CD4-positive, alpha-beta T cell treated with Interleukin-10 for 1 hour (primary cell): Measurements from ENCODE around the gene CTNNBIP1.

Experiments used
- DNase-seq: peaks from one replicate; pipeline ENCODE4 v3.0.0-alpha.2; 2020

The CTNNBIP1 gene

DNA sequence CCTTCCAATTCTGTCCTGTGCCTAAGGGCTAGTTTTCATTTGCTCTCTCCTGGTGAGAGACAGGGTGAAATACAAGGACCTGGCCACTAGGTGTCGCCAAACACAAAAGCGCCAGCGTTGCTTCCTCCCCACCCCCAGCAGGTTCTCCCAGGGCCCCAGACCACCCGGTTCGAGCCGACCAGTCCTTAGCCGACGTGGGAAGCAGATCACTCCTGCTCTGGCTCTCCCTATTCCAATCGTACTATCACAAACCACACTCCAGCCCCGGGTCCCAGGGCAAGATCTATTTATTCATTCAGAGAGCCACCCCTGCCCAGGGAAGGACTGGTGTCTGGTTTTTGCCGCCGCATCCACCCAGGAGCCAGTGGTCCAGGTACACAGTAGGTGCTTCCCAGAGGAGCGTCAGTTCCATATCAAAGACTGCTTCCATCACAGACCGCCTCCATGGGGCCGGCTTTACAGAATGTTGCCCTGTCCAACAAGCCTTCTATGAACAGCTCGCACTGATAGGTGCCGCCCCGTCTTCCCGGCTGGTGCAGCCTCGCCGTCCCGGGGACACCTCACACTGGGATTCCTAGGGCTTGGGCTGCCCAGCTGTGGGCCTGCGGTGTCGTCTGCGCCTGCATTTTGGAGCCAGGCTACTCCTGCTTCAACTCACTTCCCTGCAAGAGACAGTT lies 35.0 kb downstream of the CTNNBIP1 start:
- peak; percentile 78 for DNase-seq

DNA sequence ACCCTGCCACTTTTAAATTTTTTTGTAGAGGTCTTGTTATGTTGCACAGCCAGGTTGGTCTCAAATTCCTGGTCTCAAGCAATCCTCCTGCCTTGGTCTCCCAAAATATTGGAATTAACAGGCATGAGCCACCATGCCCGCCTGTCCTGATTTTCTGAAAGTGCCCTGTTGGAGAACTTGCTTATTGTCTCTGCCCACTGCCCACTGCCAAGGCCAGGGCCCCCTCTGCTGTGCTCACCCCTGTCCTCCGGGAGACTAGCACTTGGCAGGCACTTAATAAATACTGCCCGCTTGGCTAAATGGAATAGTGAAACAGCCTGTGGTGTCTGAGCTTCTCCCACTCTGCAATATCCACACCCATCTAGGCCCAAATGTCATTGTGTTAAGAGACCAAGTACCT lies 35.7 kb downstream of the CTNNBIP1 start:
- DNase-seq = no peak

DNA sequence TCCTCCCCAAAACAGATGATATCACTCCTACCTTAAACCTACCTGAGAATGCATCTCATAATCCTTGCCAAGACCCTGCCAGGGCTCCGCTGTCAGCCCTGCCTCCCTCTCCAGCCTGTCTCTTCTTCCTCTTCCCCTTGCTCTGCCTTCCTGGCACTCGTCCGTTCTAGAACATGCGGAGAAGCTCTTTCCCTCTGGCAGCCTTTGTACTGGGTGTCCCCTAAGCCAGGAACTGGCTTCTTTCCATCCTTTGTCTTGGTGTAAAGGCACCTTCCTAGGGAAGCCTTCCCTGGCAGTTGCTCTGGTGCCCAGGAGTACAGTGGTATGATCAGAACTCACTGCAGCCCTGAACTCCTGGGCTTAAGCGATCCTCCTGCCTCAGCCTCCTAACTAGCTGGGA lies 36.1 kb downstream of the CTNNBIP1 start:
- DNase-seq = no peak

DNA sequence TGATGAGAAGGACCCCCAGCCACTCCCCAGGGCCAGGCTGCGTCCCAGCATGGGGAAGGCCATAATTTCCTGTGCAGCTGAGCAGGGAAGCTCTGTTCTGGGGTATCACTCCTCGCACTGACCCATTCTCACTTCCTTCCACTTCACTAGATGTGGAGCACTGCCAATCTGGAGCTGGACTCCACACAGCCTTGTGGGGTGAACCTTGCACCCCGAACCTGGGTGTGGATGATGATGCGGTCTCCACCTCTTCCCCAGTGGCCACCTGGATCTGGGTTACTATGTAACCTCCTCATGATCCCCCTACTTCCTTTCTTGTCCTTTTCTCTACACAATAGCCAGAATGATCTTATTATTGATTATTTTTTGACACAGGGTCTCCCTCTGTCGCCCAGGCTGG lies 36.7 kb downstream of the CTNNBIP1 start:
- DNase-seq = no peak

DNA sequence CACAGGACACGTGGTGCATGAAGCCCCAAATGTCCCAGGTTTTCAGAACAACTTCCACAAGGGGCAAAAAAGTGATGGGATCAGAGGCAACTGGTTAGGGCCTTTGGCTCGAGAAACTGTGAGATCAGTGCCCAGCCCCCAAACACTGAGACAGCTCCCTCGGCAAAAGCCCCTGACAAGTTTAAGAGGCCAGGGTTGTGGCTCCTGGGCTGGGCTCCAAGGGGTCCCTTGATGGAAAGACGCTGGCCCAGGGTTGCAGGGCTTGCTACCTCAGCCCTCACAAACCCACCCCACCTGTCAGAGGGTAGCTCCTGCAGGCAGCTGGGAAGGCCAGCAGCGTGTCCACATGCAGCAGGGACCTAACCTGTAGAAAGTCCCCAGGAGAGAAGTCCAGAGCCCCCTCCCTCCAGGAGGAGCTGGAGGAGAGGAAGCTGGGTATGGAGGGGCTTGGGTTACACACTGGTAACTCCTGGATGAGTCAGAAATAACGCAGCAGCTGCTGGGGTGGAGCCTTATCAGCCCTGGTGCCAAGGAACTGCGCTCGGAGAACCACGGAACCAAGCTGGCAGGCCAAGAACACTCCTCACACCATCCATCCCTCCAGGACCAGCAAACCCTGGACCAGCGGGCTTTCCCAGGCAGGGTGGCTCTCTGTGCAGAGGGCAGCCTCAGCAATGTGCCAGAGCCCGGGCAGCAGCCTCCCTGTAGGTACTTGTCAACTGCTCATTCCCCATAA lies 37.5 kb downstream of the CTNNBIP1 start:
- no peak for DNase-seq

DNA sequence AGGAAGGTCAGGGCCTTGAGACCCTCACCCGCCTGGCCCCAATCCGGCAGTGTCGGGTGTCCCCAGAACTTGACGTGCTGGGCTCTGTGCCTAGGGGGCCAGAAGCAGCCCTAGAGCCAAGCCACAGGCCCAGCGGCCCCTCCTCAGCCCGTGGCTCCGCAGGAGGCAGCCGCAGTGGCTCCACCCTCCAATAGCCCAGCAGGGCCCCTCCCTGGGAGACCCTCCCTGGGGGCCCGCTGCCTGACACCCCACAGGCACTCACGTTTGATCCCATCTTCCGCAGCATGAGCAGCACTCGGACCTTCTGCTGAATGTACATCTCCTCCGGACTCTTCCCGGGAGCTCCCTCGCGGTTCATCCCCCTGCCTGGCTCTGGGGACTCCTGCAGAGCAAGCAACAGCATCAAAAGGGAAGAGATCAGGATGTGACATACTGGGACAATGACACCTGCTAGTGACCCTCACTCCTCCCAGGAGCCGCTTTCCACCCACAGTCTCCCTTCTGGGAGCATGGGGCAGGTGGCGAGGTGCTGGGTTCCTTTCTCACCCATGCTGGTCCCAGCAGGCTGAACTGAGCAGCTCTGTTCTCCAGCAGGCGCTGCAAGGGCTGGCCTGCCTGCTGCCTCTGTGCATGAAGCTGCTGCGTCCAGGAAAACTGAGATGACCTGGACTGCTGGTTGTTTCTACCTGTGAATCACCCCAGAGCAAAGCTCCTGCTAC lies 38.2 kb downstream of the CTNNBIP1 start:
- no peak for DNase-seq

DNA sequence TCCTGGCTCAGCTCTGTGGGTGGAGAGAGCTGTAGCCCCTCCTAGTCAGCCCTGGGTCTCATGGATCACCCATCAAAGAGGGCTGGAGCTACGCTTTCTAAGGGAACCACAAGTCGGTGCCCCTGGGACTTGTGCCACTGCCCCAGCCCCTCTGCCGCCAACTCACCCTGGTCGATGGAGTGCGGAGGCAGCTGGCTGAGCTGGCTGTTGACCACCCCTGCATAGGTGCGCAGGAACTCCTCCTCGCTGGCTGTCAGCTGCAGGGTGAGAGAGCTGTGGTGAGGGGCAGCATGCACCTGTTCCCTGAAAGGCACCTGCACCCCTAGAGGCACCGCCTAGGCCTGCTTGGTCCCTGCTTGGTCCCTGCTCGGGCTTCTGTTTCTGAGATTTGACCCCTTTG lies 39.0 kb downstream of the CTNNBIP1 start:
- no peak for DNase-seq

DNA sequence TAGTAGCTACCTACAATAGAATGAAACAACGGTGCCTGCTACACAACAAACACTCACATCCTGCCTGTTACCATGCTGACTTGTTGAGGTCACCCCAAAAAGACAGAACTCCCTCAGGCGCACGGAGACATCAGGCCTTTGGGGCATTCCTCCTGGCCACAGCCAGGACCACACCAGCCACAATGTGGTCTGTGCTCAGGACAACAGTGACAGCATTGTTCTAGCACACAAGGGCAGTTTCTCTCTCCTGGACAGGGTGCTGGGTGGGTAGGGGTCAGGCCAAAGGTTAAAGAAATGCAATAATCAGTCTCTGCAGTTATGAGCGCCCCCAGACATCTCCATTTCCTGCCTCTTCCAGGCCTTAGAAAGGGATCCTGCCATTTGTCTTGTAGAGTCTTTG lies 39.5 kb downstream of the CTNNBIP1 start:
- DNase-seq = no peak

DNA sequence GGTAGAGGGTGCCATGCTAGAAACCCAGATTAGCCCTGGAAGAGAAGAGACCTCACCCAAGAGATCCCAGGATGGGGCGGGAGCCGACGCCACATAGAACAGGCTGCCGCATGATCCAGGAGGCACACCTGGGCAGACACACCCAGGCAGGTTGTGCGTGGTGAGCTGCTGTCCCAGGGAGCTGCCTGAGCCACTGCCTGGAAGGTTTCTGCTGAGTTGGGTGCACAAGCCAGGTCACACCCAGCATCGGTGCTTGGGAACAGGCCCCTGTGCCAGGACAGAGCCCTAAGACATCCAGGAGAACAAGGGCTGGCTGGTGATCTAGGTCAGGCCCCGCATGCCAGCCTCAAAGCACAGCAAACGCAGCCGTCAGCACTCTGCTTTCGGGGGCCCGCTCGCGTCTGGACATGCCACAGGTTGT lies 40.2 kb downstream of the CTNNBIP1 start:
- DNase-seq = no peak

DNA sequence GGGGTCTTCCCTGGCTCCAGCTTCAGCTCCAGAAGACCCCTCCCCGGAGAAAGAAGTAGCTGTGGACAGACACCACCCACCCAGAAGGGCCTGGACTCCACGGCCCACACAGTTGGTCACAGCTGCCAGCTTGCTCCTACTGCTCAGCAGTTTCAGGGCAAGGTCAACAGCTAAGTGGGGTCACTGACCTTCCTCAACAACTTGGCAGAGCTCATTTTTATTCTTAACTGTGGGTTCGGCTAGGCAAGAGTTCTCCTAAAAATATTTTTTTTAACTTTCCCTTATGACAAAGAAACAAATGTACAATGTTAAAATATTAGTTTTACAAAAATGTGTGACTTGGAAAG lies 41.9 kb downstream of the CTNNBIP1 start:
- no peak for DNase-seq

DNA sequence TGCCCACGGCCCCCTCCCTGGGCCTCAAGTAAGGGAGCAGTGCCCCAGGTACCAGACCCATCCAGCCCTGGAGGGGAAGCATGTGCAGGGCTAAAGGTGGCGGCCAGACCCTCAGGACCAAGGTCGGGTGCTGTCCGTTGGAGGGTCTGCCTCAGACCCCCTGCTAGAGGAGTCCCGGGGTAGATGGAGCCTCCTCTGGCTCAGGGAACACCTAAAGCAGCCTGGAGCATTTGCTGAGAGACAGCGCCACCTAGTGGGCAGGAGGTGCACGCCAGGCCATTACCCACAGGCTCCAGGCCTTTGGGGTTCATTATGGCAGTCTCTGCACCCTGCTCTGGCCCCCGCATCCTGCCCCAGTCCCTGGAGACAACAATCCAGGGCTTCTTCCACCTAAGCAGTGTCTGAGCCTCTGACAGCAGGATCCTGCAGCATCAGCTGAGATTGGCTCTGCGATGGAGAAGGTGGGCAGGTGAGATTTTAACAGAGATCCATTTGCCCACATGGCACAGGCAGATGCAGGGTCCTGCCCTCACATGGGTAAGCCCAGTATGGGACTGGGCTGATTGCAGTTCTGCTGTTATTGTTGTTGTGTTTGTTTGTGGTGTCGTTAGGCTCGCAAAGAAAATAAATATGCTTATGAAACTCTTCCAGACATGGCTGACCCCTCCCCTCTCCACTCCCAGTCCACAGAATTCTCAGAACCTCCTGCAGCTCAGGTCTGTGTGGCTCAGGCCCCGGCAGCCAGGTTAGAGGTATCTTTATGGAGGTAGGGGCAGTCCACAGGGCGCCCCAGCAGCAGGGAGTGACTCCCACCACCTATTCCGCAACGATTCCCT lies 42.4 kb downstream of the CTNNBIP1 start:
- DNase-seq = peak; percentile 88

DNA sequence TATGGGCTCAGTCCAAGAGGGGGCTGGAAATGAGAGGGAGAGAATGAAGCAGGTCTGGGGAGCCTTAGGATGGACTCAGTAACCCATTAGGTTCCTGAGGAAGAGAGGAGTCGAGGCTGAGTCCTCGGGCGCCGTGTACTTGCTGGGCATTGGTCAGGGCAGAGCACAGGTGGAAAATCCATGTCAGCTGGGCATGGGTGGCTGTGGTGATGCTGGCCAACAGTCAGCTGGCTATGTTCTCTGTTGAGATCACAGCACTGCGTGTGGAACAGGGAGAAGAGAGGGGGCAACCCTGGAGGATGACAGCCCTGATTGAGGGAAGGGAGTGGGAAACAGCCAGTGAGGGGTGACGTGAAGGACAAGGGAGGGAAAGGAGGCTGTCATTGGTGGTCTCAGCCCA lies 43.2 kb downstream of the CTNNBIP1 start:
- DNase-seq = no peak

DNA sequence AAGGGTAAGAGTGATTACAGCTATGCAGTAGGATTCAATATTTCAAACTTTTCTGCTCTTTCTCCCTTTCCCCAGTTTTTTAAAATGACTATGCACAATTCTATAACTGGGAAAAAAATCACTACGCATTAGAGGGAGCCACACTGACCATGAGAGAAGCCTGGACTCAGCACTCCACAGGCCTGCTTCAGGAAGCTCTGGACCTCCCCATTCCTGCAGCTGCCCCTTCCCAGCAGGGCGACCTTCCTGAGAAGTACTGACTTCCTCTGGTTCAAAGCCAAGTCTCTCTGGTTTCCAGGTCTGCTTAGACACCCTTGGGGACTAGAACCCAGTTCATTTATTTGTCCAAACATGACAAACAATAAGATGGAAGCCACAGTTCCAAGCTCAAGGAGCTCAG lies 44.3 kb downstream of the CTNNBIP1 start:
- DNase-seq = no peak

DNA sequence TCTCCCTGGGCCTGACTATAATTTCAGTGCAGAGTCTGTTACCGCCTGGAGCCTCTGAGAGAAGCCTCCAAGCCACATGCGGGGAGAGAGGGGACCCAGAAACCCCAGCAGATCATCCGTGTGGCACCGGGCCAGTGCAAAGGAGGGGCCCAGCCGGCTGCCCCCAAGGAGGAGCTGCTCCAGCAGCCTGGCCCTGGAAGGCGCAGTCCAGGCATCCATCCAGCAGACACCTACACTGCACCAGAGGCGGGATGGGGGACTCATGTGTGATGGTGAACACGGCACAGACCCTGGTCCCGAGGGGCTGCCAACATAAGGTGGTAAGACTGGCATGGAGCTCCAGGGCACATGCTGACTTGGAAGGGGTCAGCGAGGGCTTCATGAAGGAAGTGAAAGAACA lies 46.7 kb downstream of the CTNNBIP1 start:
- no peak for DNase-seq

DNA sequence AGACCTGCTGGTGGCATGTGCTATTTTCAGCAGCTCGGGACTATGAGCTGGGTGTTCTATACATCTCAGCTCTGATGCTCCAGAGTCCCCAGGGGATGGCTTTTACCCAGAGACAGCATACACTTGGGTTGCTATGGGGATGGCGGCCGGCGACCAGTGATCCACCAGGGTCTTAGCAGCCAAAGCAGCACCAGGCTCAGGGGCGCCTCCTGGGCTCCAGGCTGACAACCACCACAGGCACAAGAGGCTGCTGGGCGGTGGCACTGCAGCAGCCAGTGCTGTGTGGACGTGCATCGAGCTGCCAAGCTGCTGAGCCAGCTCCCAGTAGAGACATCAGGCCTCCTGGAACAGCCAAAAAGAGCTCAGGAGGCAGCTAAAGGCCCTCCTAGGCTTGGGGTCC lies 48.7 kb downstream of the CTNNBIP1 start:
- DNase-seq = no peak

DNA sequence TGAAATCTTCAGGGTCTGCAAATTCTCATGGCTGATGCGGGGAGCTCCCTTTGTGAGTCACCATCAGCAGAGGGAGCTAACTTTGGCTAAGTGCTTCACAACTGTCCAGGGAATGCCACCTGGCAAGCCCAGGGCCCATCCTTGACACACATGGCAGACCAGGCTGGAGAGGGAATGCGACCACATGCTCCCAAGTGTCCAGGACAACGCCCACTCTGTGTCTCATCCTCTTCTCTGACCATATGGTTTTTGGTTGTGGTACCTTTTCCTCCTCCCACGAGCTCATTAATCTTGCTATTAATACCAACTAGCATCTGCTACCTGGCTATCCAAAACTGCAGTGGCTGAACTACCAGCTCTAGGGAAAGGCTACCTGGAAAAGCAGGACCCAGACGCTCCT lies 49.2 kb downstream of the CTNNBIP1 start:
- no peak for DNase-seq

DNA sequence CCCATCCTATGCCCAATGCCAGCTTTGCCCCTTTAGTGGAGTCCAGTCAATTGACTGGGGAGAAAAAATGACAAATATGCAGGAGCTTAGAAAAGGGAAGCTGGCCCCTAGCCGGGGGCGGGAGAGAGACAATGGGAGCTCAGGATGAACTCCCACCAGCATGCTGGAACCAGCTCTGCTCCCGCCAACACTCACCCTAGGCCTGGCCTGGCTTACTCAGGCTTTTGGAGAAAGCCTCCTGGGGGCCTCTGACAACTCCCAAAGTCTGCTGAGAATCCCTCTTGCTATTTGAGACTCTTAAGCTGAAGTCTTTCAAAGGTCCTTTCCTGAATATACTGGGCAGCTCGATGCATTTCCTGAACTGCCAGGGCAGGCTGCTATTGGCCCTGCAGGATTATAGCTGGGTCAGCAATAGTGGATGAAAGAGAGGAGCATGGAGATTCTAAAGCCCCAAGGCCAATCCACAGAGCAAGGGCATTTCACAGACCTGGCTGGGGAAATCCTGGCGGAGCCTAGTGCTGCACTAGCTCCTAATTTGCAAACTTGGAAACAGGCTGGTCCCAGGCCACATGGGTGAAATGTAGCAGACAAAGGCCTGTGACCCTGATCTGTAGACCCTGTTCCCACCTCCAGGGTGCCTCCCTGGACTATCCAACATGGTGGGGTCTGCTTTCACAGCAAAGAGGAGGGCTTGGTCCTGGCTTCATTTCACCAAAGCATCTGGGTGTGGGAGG lies 50.6 kb downstream of the CTNNBIP1 start:
- no peak for DNase-seq

DNA sequence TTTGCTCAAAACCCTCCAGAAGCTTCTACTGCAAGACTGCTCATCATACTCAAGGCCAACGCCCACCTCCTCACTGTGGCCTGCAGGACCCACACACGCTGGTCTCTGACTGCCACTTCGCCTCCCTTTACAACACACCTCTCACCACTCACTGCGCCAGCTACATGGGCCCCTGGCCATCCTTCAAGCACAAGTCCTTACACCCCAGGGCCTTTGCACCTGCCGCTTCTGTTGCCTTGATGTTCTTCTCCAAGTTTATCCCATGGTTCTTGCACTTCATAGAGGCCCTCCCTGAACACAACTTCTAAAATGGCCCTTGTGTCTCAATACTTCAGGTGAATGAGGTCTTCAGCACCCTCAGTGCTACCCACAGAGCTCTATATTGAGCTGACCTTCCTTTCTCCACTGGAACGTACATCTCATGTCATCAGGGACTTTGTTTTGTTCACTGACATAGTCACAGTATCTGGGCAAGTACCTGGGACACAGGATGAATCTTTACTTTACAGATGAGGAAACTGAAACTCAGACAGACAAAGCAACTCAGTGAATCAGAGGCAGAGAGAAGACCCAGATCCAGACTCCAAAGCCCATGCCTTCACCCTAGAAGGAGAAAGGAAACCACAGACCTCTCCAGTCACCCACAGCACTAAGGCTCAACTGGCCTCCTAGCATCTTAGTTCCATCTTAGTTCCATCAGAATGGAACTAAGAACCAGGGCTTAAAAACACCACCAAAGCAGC lies 51.6 kb downstream of the CTNNBIP1 start:
- no peak for DNase-seq

DNA sequence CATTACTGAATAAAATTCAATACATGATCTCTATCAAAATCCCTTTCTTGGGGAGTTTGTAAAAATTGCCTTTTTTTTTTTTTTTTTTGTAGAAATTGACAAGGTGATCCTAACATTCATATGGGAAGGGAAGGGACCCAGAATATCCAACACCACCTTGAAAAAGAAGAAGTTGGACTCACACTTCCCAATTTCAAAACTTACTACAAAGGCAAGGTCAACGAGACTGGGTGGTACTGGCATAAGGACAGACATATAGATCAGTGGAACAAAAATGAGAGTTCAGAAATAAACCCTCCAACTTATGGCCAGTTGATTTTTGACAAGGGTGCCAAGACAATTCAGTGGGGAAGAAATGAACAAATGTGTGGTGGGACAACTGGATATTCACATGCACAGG lies 54.9 kb downstream of the CTNNBIP1 start:
- no peak for DNase-seq

DNA sequence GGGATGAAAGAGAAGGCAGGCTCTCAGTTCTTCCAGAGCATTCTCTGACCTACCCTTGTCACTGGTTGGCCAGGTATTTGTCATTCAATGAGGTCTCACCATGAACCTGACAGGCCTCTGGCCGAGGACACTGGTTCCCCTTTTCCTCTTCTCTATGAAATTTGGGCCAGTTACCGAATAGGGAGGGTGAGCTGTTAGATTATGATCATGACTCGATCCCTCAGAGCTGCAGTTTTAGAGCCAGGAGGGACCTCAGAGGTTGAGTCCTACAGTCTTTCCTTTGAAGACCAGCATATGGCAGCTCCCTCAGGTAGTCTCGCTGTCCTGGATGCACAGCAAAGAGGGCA lies 56.8 kb downstream of the CTNNBIP1 start:
- no peak for DNase-seq

DNA sequence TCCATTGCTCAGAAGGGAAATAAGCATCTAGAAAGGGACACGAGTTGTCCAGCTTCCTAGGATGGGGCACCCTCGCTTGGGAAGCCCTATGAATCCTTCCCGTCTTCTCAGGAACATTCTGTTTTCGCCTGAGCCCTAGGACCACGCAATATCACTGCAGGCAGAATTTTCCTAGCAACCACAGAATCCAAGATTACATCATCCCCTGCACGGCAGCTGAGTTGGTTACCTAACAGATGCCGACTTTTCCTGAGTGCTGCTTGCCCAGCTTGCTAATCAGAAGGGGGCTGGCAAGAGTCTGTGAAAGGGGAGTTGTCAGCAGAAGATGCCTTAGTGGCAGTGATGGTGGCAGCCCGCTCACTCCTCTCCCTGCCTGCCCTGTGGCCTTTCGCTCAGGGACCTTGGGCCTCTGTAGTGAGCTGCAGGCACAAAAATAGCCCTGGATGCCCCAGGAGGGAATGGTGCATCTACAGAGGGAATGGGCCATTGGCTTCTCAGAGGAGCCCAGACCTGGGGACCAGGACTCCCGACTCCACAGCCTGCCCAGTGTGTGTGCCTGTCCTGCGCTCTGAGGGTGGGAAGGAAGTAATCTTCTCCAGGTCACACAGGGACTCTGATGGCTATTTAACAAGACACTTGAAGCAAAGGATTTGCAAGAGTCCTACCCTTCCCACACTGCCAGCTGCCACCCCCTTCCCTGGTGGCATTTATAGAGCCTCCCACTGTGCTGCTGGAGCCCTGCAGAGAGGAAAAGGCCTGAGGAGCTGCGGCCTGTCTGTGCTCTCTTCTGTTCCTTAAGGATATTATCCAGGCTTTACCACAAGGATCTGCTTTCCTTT lies 57.4 kb downstream of the CTNNBIP1 start:
- no peak for DNase-seq
